Panc1 (cell line): ENCODE measurements around the gene ANKRD49. TPM values are rescaled to one million over a fixed set of nuclear protein-coding genes. Genes with fewer than 3 reads are reported as not detected.

Source experiments
- ATAC-seq: fragments of 200-7000 bp; cut with Tn5 transposase; 2 replicates; pipeline ENCODE4 v1.9.1; 2020; ENCODE audit warnings: mild to moderate bottlenecking, moderate library complexity
- BruUV-seq: library from RNA; stranded (reverse); fragments of 400-500 nt; replicated peaks from 2 replicates; lab custom pipeline; 2021; lab: Mats Ljungman, UMichigan
- CTCF ChIA-PET: fragments of 300-600 bp; sonication (Branson Sonifier 250); formaldehyde crosslinking; loops from one replicate; lab custom pipeline; 2022; ENCODE audit warnings: antibody characterized with exemption; lab: Charles Lee
- POLR2A ChIA-PET: fragments of 300-600 bp; sonication (Branson Sonifier 250); formaldehyde crosslinking; loops from one replicate; lab custom pipeline; 2022; ENCODE audit warnings: antibody characterized with exemption; lab: Charles Lee
- DNase-seq: peaks from one replicate; pipeline ENCODE4 v3.0.0-alpha.2; 2010; ENCODE audit warnings: low read depth, low spot score
- H3K27ac ChIP-seq: 2 replicates; pipeline ENCODE4 v1.5.1; 2011; ENCODE audit warnings: mild to moderate bottlenecking, low read length, inconsistent platforms
- H3K27me3 ChIP-seq: fragments of 200-500 bp; sonication (Bioruptor generic); 2 replicates; pipeline ENCODE4 v1.6.0; 2014; ENCODE audit warnings: low read length, inconsistent platforms; ENCODE audit not compliant: control insufficient read depth, insufficient read depth
- H3K36me3 ChIP-seq: fragments of 200-500 bp; sonication (Bioruptor generic); 2 replicates; pipeline ENCODE4 v1.5.1; 2014; ENCODE audit warnings: inconsistent platforms, mild to moderate bottlenecking, low read length, moderate library complexity; ENCODE audit not compliant: control insufficient read depth, insufficient read depth
- H3K4me1 ChIP-seq: 2 replicates; pipeline ENCODE4 v1.5.1; 2011; ENCODE audit warnings: inconsistent platforms, mild to moderate bottlenecking, low read length, moderate library complexity; ENCODE audit not compliant: control insufficient read depth, insufficient read depth
- H3K4me3 ChIP-seq, 2 experiments: 2 replicates each; pipeline ENCODE4 v1.5.1; 2011 to 2012; ENCODE audit warnings: low read depth in 2 of 2, low read length in 2 of 2, mild to moderate bottlenecking in 2 of 2, inconsistent platforms in 1 of 2, moderate library complexity in 1 of 2
- H3K9me3 ChIP-seq: fragments of 200-500 bp; sonication (Bioruptor generic); 2 replicates; pipeline ENCODE4 v1.5.1; 2014; ENCODE audit warnings: low read depth, mild to moderate bottlenecking, inconsistent platforms, low read length, moderate library complexity; ENCODE audit not compliant: control insufficient read depth, insufficient read depth
- CTCF ChIP-seq: fragments of 450-650 bp; IDR thresholded peaks from 2 replicates; pipeline ENCODE4 v1.5.1; 2017; ENCODE audit warnings: mild to moderate bottlenecking
- POLR2AphosphoS5 ChIP-seq: IDR thresholded peaks from 2 replicates; pipeline ENCODE4 v1.6.1; 2012; ENCODE audit warnings: mild to moderate bottlenecking, low read depth, low read length, moderate library complexity
- REST ChIP-seq, 2 experiments: IDR thresholded peaks; 2 replicates each; pipeline ENCODE4 v1.6.1; 2011 to 2012; ENCODE audit warnings: low read depth in 2 of 2, control low read depth in 1 of 2, low read length in 1 of 2, mild to moderate bottlenecking in 1 of 2, moderate library complexity in 1 of 2; ENCODE audit not compliant: insufficient read depth in 1 of 2
- SIN3A ChIP-seq: IDR thresholded peaks from 2 replicates; pipeline ENCODE4 v1.6.1; 2012; ENCODE audit warnings: low read depth, mild to moderate bottlenecking, low read length, moderate library complexity, borderline replicate concordance; ENCODE audit not compliant: insufficient read depth
- TCF7L2 ChIP-seq: IDR thresholded peaks from 2 replicates; pipeline ENCODE4 v1.6.1; 2011; ENCODE audit warnings: mild to moderate bottlenecking, low read depth, low read length, inconsistent platforms
- in situ Hi-C: cut with HindIII; loops from 2 replicates; pipeline ENCODE4 v1.10.0; 2016; ENCODE audit warnings: low sequenced_read_pairs, low pct_unique_long_range_greater_than_20kb
- intact Hi-C: fragments of 100-400 bp; cut with micrococcal nuclease; formaldehyde crosslinking; loops from one replicate; pipeline ENCODE4 v1.10.0; 2022; ENCODE audit not compliant: unreplicated experiment
- total RNA-seq: library from RNA; stranded (reverse); gene quantifications from one replicate; pipeline ENCODE4 v1.2.1, GENCODE V29; 2021; ENCODE audit not compliant: unreplicated experiment

Gene ANKRD49
- total RNA-seq, 1 experiment from 2014 or later: 15.4 TPM

- Histone ChIP-seq H3K4me3 (no peak overlapping the region), H3K27ac (no peak overlapping the region), H3K4me1 (no peaks in the 10 kb centered on the region), H3K27me3 (peaks cover 5% of the 10 kb centered on the region; the same call in 1 of the 2 replicates), H3K36me3 (no peaks in the 10 kb centered on the region), H3K9me3 (no peaks in the 10 kb centered on the region)
- intact Hi-C loops: no loop called here
- DNase-seq: no peak
- ChIA-PET POLR2A (no interaction called here), CTCF (no interaction called here)
- no peak for ATAC-seq
- BruUV-seq: no TSS peak
- TF ChIP-seq SIN3A (no peak), REST (IDR thresholded peaks at IDR 0.05; ENCODE audit: insufficient read depth in 1 of 2, low read depth in 2 of 2, low read length in 1 of 2) (no peak), TCF7L2 (no peak), POLR2AphosphoS5 (no peak), CTCF (no peak)
- in situ Hi-C loops: no loop called here
Observed at GRCh38 chr11:94526645-94527438, 33.1 kb downstream of the ANKRD49 start.

GRCh38 chr11:94528551-94528950 lies 34.8 kb downstream of the ANKRD49 start:
- ChIA-PET CTCF (no interaction called here), POLR2A (no interaction called here)
- BruUV-seq: no TSS peak
- Histone ChIP-seq H3K4me1 (no peaks in the 10 kb centered on the region), H3K9me3 (no peaks in the 10 kb centered on the region), H3K4me3 (no peak overlapping the region), H3K27me3 (peaks cover 5% of the 10 kb centered on the region; the same call in 1 of the 2 replicates), H3K27ac (no peak overlapping the region), H3K36me3 (no peaks in the 10 kb centered on the region)
- ATAC-seq (no peak), DNase-seq (no peak)
- no peak for TF ChIP-seq CTCF
- in situ Hi-C loops (no loop called here), intact Hi-C loops (no loop called here)
